C4-2B (cell line): ENCODE measurements around the gene FLT3LG.

ENCODE experiments used
- CTCF ChIP-seq: fragments of 450-650 bp; conservative IDR thresholded peaks from 2 replicates; pipeline ENCODE4 v1.5.1; 2017; ENCODE audit warnings: mild to moderate bottlenecking
- ZFX ChIP-seq: fragments of 450-650 bp; IDR thresholded peaks from 2 replicates; pipeline ENCODE4 v1.6.1; 2017

- TF ChIP-seq CTCF (no peak), ZFX (no peak)
These were observed 16.4 kb downstream of the FLT3LG start for GRCh38 chr19:49490287-49491029.
